Right lobe of liver (tissue), 4 donors: ENCODE results near the gene TTC39A.

ENCODE experiments used
- POLR2A ChIP-seq: fragments of 450-650 bp; IDR thresholded peaks from one replicate; pipeline ENCODE4 v1.6.1; 2017; ENCODE audit warnings: antibody characterized with exemption, mild to moderate bottlenecking
- TF ChIP-seq, protein P1 (sequence below), 4 donors: fragments of 200-600 bp in 3 of 4; fragments of 450-650 bp in 1 of 4; IDR thresholded peaks; one replicate each; pipeline versions ENCODE4 v1.5.1 to v1.8.0; 2016 to 2022; ENCODE audit warnings: antibody characterized with exemption in 4 of 4, mild to moderate bottlenecking in 2 of 4
- donor health status: DM: no; HTN: no; CAD: no.
- donor health status: DM: no; HTN: no; CAD: no.
- donor health status: DM: no; HTN: yes; CAD: no.

DNA sequence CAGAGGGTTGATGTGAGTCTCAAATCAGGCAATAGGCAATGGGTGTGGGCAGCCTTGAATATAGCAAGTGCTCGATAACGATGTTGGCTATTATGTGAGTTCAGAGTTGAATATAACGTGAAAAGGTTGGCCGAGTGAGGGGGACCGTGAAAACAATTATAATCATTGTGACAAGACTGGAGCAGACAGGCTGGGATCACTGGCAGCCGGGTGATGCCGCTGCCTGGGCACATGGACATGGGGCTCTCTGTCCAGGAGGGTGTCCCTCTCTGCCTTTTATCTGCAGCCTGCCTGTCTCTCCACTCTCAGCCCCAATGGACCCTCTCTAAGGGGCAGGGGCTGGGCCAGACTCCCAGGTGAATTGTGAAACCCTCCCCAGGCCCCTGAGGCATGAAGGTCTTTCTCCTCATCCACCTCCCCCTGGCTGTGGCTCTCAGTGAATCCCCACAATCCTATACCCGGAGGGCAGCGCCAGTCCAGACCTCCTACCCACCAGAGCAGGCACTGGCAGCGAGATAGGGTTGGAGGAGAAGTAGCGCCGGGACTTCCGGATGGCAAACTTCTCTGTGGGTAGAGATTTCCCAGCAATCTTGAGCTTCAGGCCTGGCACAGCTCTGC is 36.4 kb downstream of the TTC39A start:
- TF ChIP-seq, protein P1, sequence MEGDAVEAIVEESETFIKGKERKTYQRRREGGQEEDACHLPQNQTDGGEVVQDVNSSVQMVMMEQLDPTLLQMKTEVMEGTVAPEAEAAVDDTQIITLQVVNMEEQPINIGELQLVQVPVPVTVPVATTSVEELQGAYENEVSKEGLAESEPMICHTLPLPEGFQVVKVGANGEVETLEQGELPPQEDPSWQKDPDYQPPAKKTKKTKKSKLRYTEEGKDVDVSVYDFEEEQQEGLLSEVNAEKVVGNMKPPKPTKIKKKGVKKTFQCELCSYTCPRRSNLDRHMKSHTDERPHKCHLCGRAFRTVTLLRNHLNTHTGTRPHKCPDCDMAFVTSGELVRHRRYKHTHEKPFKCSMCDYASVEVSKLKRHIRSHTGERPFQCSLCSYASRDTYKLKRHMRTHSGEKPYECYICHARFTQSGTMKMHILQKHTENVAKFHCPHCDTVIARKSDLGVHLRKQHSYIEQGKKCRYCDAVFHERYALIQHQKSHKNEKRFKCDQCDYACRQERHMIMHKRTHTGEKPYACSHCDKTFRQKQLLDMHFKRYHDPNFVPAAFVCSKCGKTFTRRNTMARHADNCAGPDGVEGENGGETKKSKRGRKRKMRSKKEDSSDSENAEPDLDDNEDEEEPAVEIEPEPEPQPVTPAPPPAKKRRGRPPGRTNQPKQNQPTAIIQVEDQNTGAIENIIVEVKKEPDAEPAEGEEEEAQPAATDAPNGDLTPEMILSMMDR (IDR thresholded peaks at IDR 0.05): no peak
- no peak for TF ChIP-seq POLR2A
